H9 (cell line): Measurements from ENCODE around the gene CAMK2G. TPM values are rescaled to one million over a fixed set of nuclear protein-coding genes. Genes with fewer than 3 reads are reported as not detected.

Experiments used
- DNase-seq: peaks from one replicate; pipeline ENCODE4 v3.0.0-alpha.2; 2017
- H2AFZ ChIP-seq: one replicate; pipeline ENCODE4 v1.6.1; 2013; ENCODE audit warnings: mild to moderate bottlenecking, low read length, control low read depth, moderate library complexity
- H2AK5ac ChIP-seq: 2 replicates; pipeline ENCODE4 v1.6.1; 2013; ENCODE audit warnings: low read length, control low read depth, mixed read lengths; ENCODE audit not compliant: insufficient read length
- H2BK120ac ChIP-seq: one replicate; pipeline ENCODE4 v1.6.1; 2013; ENCODE audit warnings: low read depth, mild to moderate bottlenecking, low read length, control low read depth, inconsistent platforms; ENCODE audit not compliant: poor library complexity, severe bottlenecking
- H2BK12ac ChIP-seq: 2 replicates; pipeline ENCODE4 v1.6.1; 2013; ENCODE audit warnings: low read length, control low read depth, mixed read lengths, low read depth; ENCODE audit not compliant: insufficient read length
- H2BK15ac ChIP-seq: 2 replicates; pipeline ENCODE4 v1.6.1; 2013; ENCODE audit warnings: low read depth, low read length, control low read depth
- H2BK20ac ChIP-seq: one replicate; pipeline ENCODE4 v1.6.1; 2013; ENCODE audit warnings: low read depth, mild to moderate bottlenecking, low read length, control low read depth, inconsistent platforms; ENCODE audit not compliant: poor library complexity, severe bottlenecking
- H2BK5ac ChIP-seq: 2 replicates; pipeline ENCODE4 v1.6.1; 2013; ENCODE audit warnings: low read length, control low read depth, mixed read lengths; ENCODE audit not compliant: insufficient read length
- H3K14ac ChIP-seq: 2 replicates; pipeline ENCODE4 v1.6.1; 2013; ENCODE audit warnings: low read length, control low read depth; ENCODE audit not compliant: insufficient read depth
- H3K18ac ChIP-seq: 2 replicates; pipeline ENCODE4 v1.6.1; 2013; ENCODE audit warnings: low read depth, mild to moderate bottlenecking, mixed read lengths, low read length, control low read depth; ENCODE audit not compliant: insufficient read length
- H3K23ac ChIP-seq: 2 replicates; pipeline ENCODE4 v1.6.1; 2013; ENCODE audit warnings: low read length, control low read depth, mixed read lengths, low read depth; ENCODE audit not compliant: insufficient read length
- H3K23me2 ChIP-seq: 2 replicates; pipeline ENCODE4 v1.6.1; 2013; ENCODE audit warnings: low read depth, mild to moderate bottlenecking, mixed read lengths, low read length, control low read depth; ENCODE audit not compliant: insufficient read length, poor library complexity, severe bottlenecking
- H3K27ac ChIP-seq: 2 replicates; pipeline ENCODE4 v1.5.1; 2013; ENCODE audit warnings: low read length, control low read depth, mixed read lengths, low read depth; ENCODE audit not compliant: insufficient read length
- H3K27me3 ChIP-seq: 2 replicates; pipeline ENCODE4 v1.6.1; 2013; ENCODE audit warnings: low read length, control low read depth, inconsistent platforms; ENCODE audit not compliant: insufficient read depth
- H3K4ac ChIP-seq: 2 replicates; pipeline ENCODE4 v1.6.1; 2013; ENCODE audit warnings: low read depth, mild to moderate bottlenecking, control low read depth, inconsistent platforms, low read length, moderate library complexity
- H3K4me1 ChIP-seq: 2 replicates; pipeline ENCODE4 v1.6.1; 2013; ENCODE audit warnings: low read length, control low read depth, inconsistent platforms; ENCODE audit not compliant: insufficient read depth
- H3K4me2 ChIP-seq: 2 replicates; pipeline ENCODE4 v1.6.1; 2013; ENCODE audit warnings: low read length, control low read depth, mixed read lengths; ENCODE audit not compliant: insufficient read length, insufficient read depth
- H3K56ac ChIP-seq: 2 replicates; pipeline ENCODE4 v1.6.1; 2013; ENCODE audit warnings: low read depth, mild to moderate bottlenecking, mixed read lengths, low read length, control low read depth; ENCODE audit not compliant: insufficient read length
- H3K79me1 ChIP-seq: 2 replicates; pipeline ENCODE4 v1.6.1; 2013; ENCODE audit warnings: low read depth, mild to moderate bottlenecking, moderate library complexity, low read length, control low read depth, inconsistent platforms; ENCODE audit not compliant: insufficient read depth, poor library complexity, severe bottlenecking
- H3K79me2 ChIP-seq: 2 replicates; pipeline ENCODE4 v1.6.1; 2013; ENCODE audit warnings: low read length, control low read depth, inconsistent platforms; ENCODE audit not compliant: insufficient read depth
- H3K9ac ChIP-seq: 2 replicates; pipeline ENCODE4 v1.6.1; 2013; ENCODE audit warnings: low read length, control low read depth, mixed read lengths; ENCODE audit not compliant: insufficient read length; ENCODE audit errors: extremely low read depth
- H3K9me3 ChIP-seq: one replicate; pipeline ENCODE4 v1.6.1; 2013; ENCODE audit warnings: low read depth, low read length, inconsistent platforms; ENCODE audit not compliant: control insufficient read depth
- H3T11ph ChIP-seq: one replicate; pipeline ENCODE4 v1.6.1; 2013; ENCODE audit warnings: mild to moderate bottlenecking, low read length, control low read depth, inconsistent platforms
- H4K20me1 ChIP-seq: one replicate; pipeline ENCODE4 v1.6.1; 2013; ENCODE audit not compliant: control insufficient read depth, insufficient read length, insufficient read depth
- H4K5ac ChIP-seq: 2 replicates; pipeline ENCODE4 v1.6.1; 2013; ENCODE audit warnings: low read depth, mild to moderate bottlenecking, mixed read lengths, low read length, control low read depth; ENCODE audit not compliant: insufficient read length
- H4K8ac ChIP-seq: replicated peaks from 2 replicates; pipeline ENCODE4 v1.6.1; 2013; ENCODE audit warnings: low read length, control low read depth, mixed read lengths, low read depth; ENCODE audit not compliant: insufficient read length
- H4K91ac ChIP-seq: 2 replicates; pipeline ENCODE4 v1.6.1; 2013; ENCODE audit warnings: low read depth, mild to moderate bottlenecking, moderate library complexity, mixed read lengths, low read length, control low read depth; ENCODE audit not compliant: insufficient read length
- H3K27ac Mint-ChIP-seq, 3 experiments: 2 replicates in 2 of 3; 3 replicates in 1 of 3; pipeline ENCODE4 v1.8.0; 2020 to 2021; ENCODE audit warnings: mixed read lengths in 3 of 3, mild to moderate bottlenecking in 1 of 3, moderate library complexity in 1 of 3
- H3K27me3 Mint-ChIP-seq: 2 replicates; pipeline ENCODE4 v1.8.0; 2021; ENCODE audit warnings: low read depth, mild to moderate bottlenecking, moderate library complexity, mixed read lengths
- H3K36me3 Mint-ChIP-seq, 3 experiments: 2 replicates in 2 of 3; 3 replicates in 1 of 3; pipeline ENCODE4 v1.8.0; 2020 to 2021; ENCODE audit warnings: low read depth in 3 of 3, mixed read lengths in 3 of 3; ENCODE audit not compliant: insufficient read depth in 1 of 3
- H3K4me1 Mint-ChIP-seq, 2 experiments: 2 replicates each; pipeline ENCODE4 v1.8.0; 2020; ENCODE audit warnings: mixed read lengths in 2 of 2
- H3K4me3 Mint-ChIP-seq, 2 experiments: 2 replicates in 1 of 2; 3 replicates in 1 of 2; pipeline ENCODE4 v1.8.0; 2020 to 2021; ENCODE audit warnings: mild to moderate bottlenecking in 2 of 2, mixed read lengths in 2 of 2, moderate library complexity in 1 of 2
- H3K9me3 Mint-ChIP-seq, 2 experiments: 2 replicates in 1 of 2; 3 replicates in 1 of 2; pipeline ENCODE4 v1.8.0; 2020; ENCODE audit warnings: mild to moderate bottlenecking in 2 of 2, mixed read lengths in 2 of 2, moderate library complexity in 1 of 2
- CTCF ChIP-seq: fragments of 200-600 bp; sonication (generic); conservative IDR thresholded peaks from 3 replicates; pipeline ENCODE4 v1.8.0; 2021; ENCODE audit warnings: antibody characterized with exemption, mild to moderate bottlenecking
- WGBS: extraction: QIAGEN DNeasy Blood & Tissue Kit; methylation state at CpG from one replicate; pipeline ENCODE4 v1.1.7; 2013; ENCODE audit warnings: missing lambda C conversion rate, low lambda C conversion rate, mixed read lengths; ENCODE audit not compliant: insufficient read length; ENCODE audit errors: extremely low coverage; 5-methylcytosine and 5-hydroxymethylcytosine counted together
- total RNA-seq: library from RNA; stranded (reverse); gene quantifications from 2 replicates; pipeline ENCODE4 v1.2.1, GENCODE V29; 2021

Gene CAMK2G
- total RNA-seq, 1 experiment from 2014 or later: 31.8 TPM

DNA sequence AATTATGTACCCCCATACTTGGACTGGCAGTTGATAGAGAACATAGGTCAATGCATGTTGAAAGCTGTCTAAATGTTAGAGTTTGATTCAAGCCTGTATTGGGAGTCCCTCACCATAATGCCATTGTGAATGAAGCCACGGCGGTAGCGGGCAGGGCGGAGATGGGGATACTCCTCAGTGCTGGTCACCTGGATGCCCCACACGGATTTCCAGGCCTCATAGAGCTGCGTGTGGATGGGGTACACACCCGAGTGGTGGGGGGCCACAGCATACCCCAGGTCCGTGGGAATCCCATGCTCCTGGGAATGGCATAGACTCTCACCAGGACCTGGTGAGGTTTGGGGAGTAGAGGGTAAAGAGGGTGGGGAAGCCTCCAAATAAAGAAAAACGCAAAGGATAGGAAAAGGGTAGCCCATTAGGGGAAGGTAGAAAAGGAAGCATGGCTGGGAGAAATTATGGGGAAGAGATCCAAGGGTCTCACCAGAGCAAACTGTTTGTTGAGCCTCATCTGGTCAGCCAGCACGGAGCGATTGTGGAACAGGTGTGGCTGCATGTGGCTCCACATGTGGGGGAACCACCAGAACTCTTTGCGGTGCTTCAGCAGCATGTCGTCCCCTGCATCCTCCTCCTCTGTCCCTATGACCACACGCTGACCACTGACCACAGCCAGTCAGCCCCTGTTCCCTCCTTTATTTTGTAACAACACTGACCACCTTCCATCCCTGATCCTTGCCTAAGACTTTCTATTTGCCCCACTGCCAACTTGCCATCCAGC, 68.0 kb downstream of the CAMK2G start:
- Histone ChIP-seq H3K4me2 (no peak overlapping the region), H2AFZ (no peak overlapping the region), H3K23ac (no peak overlapping the region), H3K18ac (no peak overlapping the region), H3K4me1 (no peaks in the 10 kb centered on the region), H2BK120ac (no peak overlapping the region), H3K79me2 (no peaks in the 10 kb centered on the region), H3K56ac (no peak overlapping the region), H2AK5ac (no peak overlapping the region), H4K91ac (no peak overlapping the region), H3K27me3 (no peaks in the 10 kb centered on the region), H3K23me2 (peaks cover 2% of the 10 kb centered on the region), H3K79me1 (no peaks in the 10 kb centered on the region), H4K20me1 (no peaks in the 10 kb centered on the region), H2BK15ac (no peak overlapping the region), H3K14ac (no peak overlapping the region), H3K9me3 (no peaks in the 10 kb centered on the region), H2BK5ac (no peak overlapping the region), H3K27ac (no peak overlapping the region), H4K8ac (no peak overlapping the region), H4K5ac (no peak overlapping the region), H3K4ac (no peak overlapping the region), H2BK12ac (no peak overlapping the region), H2BK20ac (no peak overlapping the region), H3T11ph (no peak overlapping the region), H3K9ac (no peak overlapping the region)
- no peak for DNase-seq
- no CpG with 5 or more reads among the region's 14 CpGs for WGBS
- H3K4me1 Mint-ChIP-seq: peaks cover 4% of the 10 kb centered on the region in 2 experiments
- TF ChIP-seq CTCF: no peak
- H3K27me3 Mint-ChIP-seq: no peaks in the 10 kb centered on the region
- H3K36me3 Mint-ChIP-seq: peaks cover 16 to 57% (median 46%) of the 10 kb centered on the region in 3 experiments; a peak in 6 of 7 replicates
- H3K9me3 Mint-ChIP-seq: no peaks in the 10 kb centered on the region; a peak in 1 of 5 replicates
- no peak overlapping the region; a peak in 1 of 7 replicates for H3K27ac Mint-ChIP-seq
- H3K4me3 Mint-ChIP-seq: no peak overlapping the region
